ENCODE data around the gene IL1RAPL2.

Gene IL1RAPL2

GRCh38 chrX:105150557-105150956 is 584.6 kb downstream of the IL1RAPL2 start:
- Histone ChIP-seq H3K9me2 (replicated peaks; ENCODE audit: insufficient read depth, low read length) (no peaks in the 10 kb centered on the region), H3K9ac (ENCODE audit: low read length) (no peak overlapping the region), H4K20me1 (ENCODE audit: low read depth, low read length) (no peaks in the 10 kb centered on the region), H3K27ac (ENCODE audit: low read depth, low read length) (no peak overlapping the region), H3K79me2 (ENCODE audit: insufficient read depth, low read length) (no peaks in the 10 kb centered on the region), H3F3A (ENCODE audit: insufficient read depth) (no peaks in the 10 kb centered on the region), H3K9me3 (ENCODE audit: insufficient read depth, low read length) (no peaks in the 10 kb centered on the region), H3K4me3 (ENCODE audit: insufficient read depth, low read length, poor library complexity, severe bottlenecking) (no peak overlapping the region), H2AFZ (ENCODE audit: low read depth, low read length, severe bottlenecking) (no peak overlapping the region), H3K27me3 (ENCODE audit: low read length) (no peaks in the 10 kb centered on the region), H3K4me2 (ENCODE audit: low read depth, low read length, poor library complexity, severe bottlenecking) (no peak overlapping the region), H3K36me3 (ENCODE audit: low read length) (no peaks in the 10 kb centered on the region)
- no peak for TF ChIP-seq EZH2phosphoT487 (conservative IDR thresholded peaks at IDR 0.05; ENCODE audit: low read length)
- no peak for TF ChIP-seq CTCF (IDR thresholded peaks at IDR 0.05; ENCODE audit: insufficient read depth, low read length, poor library complexity, severe bottlenecking)

DNA sequence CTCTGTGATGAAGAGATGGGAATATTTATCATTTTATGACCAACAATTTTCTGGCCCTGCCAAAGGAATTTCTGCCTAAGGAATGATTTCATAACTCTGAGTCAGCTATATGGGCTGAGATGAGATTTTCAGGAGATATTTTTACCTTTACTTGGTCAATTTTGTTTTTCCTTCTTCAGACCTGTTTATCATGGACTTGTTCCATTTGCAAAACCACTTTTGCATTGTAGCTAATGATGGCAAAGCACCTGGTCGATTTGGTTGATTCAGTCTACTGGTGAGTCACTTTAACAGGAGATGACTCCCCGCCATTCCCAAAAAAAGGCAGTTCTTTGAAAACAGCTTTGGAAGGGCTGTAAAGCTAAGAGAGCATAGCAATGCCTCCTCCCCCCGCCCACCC is 601.2 kb downstream of the IL1RAPL2 start:
- Histone ChIP-seq H3K79me2 (ENCODE audit: insufficient read depth, low read length) (no peaks in the 10 kb centered on the region), H3F3A (ENCODE audit: insufficient read depth) (no peaks in the 10 kb centered on the region), H2AFZ (ENCODE audit: low read depth, low read length, severe bottlenecking) (no peak overlapping the region), H3K4me2 (ENCODE audit: low read depth, low read length, poor library complexity, severe bottlenecking) (no peak overlapping the region), H3K27me3 (ENCODE audit: low read length) (no peaks in the 10 kb centered on the region), H3K4me3 (ENCODE audit: insufficient read depth, low read length, poor library complexity, severe bottlenecking) (no peak overlapping the region), H3K9ac (ENCODE audit: low read length) (no peak overlapping the region), H4K20me1 (ENCODE audit: low read depth, low read length) (no peaks in the 10 kb centered on the region), H3K36me3 (ENCODE audit: low read length) (no peaks in the 10 kb centered on the region), H3K9me2 (replicated peaks; ENCODE audit: insufficient read depth, low read length) (no peaks in the 10 kb centered on the region), H3K9me3 (ENCODE audit: insufficient read depth, low read length) (no peaks in the 10 kb centered on the region), H3K27ac (ENCODE audit: low read depth, low read length) (no peak overlapping the region)
- TF ChIP-seq CTCF (IDR thresholded peaks at IDR 0.05; ENCODE audit: insufficient read depth, low read length, poor library complexity, severe bottlenecking) = no peak
- TF ChIP-seq EZH2phosphoT487 (conservative IDR thresholded peaks at IDR 0.05; ENCODE audit: low read length) = no peak

- Histone ChIP-seq H3K9me2 (replicated peaks; ENCODE audit: insufficient read depth, low read length) (no peaks in the 10 kb centered on the region), H3K27ac (ENCODE audit: low read depth, low read length) (no peak overlapping the region), H3K27me3 (ENCODE audit: low read length) (no peaks in the 10 kb centered on the region), H3K4me3 (ENCODE audit: insufficient read depth, low read length, poor library complexity, severe bottlenecking) (no peak overlapping the region), H3K9me3 (ENCODE audit: insufficient read depth, low read length) (no peaks in the 10 kb centered on the region), H3K79me2 (ENCODE audit: insufficient read depth, low read length) (no peaks in the 10 kb centered on the region), H3K36me3 (ENCODE audit: low read length) (no peaks in the 10 kb centered on the region), H3K9ac (ENCODE audit: low read length) (no peak overlapping the region), H4K20me1 (ENCODE audit: low read depth, low read length) (no peaks in the 10 kb centered on the region), H3K4me2 (ENCODE audit: low read depth, low read length, poor library complexity, severe bottlenecking) (no peak overlapping the region), H2AFZ (ENCODE audit: low read depth, low read length, severe bottlenecking) (no peak overlapping the region), H3F3A (ENCODE audit: insufficient read depth) (no peaks in the 10 kb centered on the region)
- TF ChIP-seq EZH2phosphoT487 (conservative IDR thresholded peaks at IDR 0.05; ENCODE audit: low read length) (no peak), CTCF (IDR thresholded peaks at IDR 0.05; ENCODE audit: insufficient read depth, low read length, poor library complexity, severe bottlenecking) (no peak)
Measured at GRCh38 chrX:105168577-105168976, 602.6 kb downstream of the IL1RAPL2 start.

Measured in SU-DHL-6 (cell line).